ENCODE data around the gene PITX3.

- no peak for TF ChIP-seq CTCF (IDR thresholded peaks at IDR 0.05; ENCODE audit: insufficient read depth, low read length)
- no peak for TF ChIP-seq REST (IDR thresholded peaks at IDR 0.05; ENCODE audit: insufficient replicate concordance, low read depth)
- no peak for TF ChIP-seq POLR2AphosphoS5 (IDR thresholded peaks at IDR 0.05; ENCODE audit: low read depth)
- no peak for TF ChIP-seq SPI1 (IDR thresholded peaks at IDR 0.05; ENCODE audit: borderline replicate concordance, low read depth)
Measured at GRCh38 chr10:102284531-102284930, 43.2 kb upstream of the PITX3 start.
